Measurements from ENCODE around the gene HSPA2. TPM values are rescaled to one million over a fixed set of nuclear protein-coding genes. Genes with fewer than 3 reads are reported as not detected.

Gene HSPA2
- total and polyA plus RNA-seq, 2 of the 4 experiments (the other 2 are of a cell fraction), result 18.4 to 19.7 TPM

DNA sequence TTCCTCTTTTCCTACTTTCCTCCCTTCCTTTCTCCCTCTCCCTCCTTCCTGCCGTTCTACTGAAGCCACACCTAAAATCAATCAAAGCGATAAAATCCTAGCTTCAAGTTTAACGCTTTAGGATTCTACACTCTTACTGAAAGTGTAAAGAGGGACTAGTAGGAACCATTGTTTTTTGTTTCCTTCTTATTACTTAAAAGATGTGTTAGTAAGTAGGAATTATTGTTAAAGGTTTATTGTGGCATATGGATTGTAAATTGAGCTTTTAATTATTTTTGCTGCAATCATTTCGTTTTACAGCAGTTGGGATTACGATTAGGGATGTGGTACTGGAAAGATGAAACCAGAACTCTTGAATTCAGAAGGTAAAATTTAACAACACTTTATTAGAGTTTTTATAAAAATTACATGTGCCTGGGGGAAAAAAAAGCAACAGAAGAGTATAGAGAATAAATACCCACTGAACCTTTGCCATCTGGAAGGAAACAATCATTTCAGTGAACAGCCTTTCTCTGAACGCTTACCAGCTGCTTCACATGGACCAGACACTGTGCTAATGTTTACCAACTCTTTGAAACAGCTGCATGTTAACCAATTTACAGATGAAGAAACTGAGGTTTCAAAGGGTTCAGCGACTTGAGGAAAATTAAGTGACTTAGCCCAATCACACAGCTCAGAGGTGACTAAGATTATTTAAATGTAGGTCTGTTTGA lies 10.2 kb downstream of the HSPA2 start (continued):
- TF ChIP-seq, protein P1, sequence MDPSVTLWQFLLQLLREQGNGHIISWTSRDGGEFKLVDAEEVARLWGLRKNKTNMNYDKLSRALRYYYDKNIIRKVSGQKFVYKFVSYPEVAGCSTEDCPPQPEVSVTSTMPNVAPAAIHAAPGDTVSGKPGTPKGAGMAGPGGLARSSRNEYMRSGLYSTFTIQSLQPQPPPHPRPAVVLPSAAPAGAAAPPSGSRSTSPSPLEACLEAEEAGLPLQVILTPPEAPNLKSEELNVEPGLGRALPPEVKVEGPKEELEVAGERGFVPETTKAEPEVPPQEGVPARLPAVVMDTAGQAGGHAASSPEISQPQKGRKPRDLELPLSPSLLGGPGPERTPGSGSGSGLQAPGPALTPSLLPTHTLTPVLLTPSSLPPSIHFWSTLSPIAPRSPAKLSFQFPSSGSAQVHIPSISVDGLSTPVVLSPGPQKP (IDR thresholded peaks at IDR 0.05; ENCODE audit: borderline replicate concordance, low read depth, low read length), result no peak

DNA sequence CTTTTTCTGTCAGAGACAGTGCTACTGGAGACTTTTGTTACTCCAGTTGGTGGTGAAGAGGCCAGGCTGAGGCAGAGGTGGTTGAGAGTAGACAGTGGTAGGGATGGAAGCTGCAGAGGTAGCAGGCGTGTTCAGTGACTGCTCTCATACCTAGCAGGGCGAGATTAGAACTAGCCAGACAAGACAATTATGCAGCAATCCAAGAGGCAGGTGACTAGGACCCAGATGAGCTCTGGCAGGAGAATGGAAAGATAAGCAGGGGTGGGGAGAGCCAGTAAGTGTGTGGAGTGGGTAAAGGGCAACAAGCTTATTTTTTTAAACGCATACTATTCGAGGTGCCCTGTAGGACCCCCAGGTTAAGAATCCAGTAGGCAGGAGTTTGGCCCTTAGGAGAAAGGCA lies 14.0 kb downstream of the HSPA2 start:
- 0 out of 2 replicates have a peak, but pooled peaks cover 3% of the 10 kb centered on the region for H3K27me3 ChIP-seq (ENCODE audit: control insufficient read depth, insufficient read depth, low read length)
- ATAC-seq (ENCODE audit: low read depth), result no peak
- H3K23ac ChIP-seq (ENCODE audit: low read depth, low read length), result no peak overlapping the region
- H2BK15ac ChIP-seq (ENCODE audit: low read depth, low read length), result no peak overlapping the region
- no peak overlapping the region for H3K4me3 ChIP-seq (ENCODE audit: insufficient read depth, low read depth, low read length)
- WGBS, 2 experiments (ENCODE audit: extremely low coverage in 2 of 2, insufficient read length in 1 of 2), result 100% methylated on average over 1 of the region's 4 CpGs; no CpG with 5 or more reads in 1 of the 2 experiments
- H2BK20ac ChIP-seq (ENCODE audit: low read depth, low read length), result peak overlapping the region; percentile 0; the same call in 1 of the 2 replicates
- no peak overlapping the region for H2BK120ac ChIP-seq (ENCODE audit: low read depth, low read length)
- no peak overlapping the region for H2BK5ac ChIP-seq (ENCODE audit: low read depth, low read length, poor library complexity, severe bottlenecking)
- intact Hi-C loops (cut with micrococcal nuclease), result no loop called here
- in situ Hi-C loops (cut with MboI; ENCODE audit: low sequenced_read_pairs), result no loop called here
- H2AK9ac ChIP-seq (replicated peaks; ENCODE audit: low read depth, low read length, poor library complexity), result no peak overlapping the region
- dilution Hi-C loops (cut with HindIII; ENCODE audit: low sequenced_read_pairs, unreplicated experiment), result no loop called here
- no peak overlapping the region for H3K27ac ChIP-seq (ENCODE audit: insufficient read depth, low read length)
- DNase-seq, result no peak
- H4K5ac ChIP-seq (ENCODE audit: low read depth, low read length), result no peak overlapping the region
- H4K8ac ChIP-seq (ENCODE audit: low read depth in 2 of 2, low read length in 2 of 2), result no peak overlapping the region
- H3K14ac ChIP-seq (replicated peaks; ENCODE audit: low read depth, low read length), result no peak overlapping the region
- H3K9ac ChIP-seq (ENCODE audit: low read depth, low read length), result no peak overlapping the region
- no peaks in the 10 kb centered on the region for H3K9me3 ChIP-seq (ENCODE audit: control insufficient read depth, insufficient read depth, low read length)
- no peaks in the 10 kb centered on the region for H3K4me1 ChIP-seq (ENCODE audit: control insufficient read depth, insufficient read depth, low read length)
- no peak overlapping the region for H3K56ac ChIP-seq (ENCODE audit: extremely low read depth, insufficient read depth, low read length)
- no peak overlapping the region for H2AFZ ChIP-seq (replicated peaks; ENCODE audit: low read length, poor library complexity)
- no peaks in the 10 kb centered on the region for H3K36me3 ChIP-seq (ENCODE audit: control insufficient read depth, insufficient read depth, low read length)
- H3K4ac ChIP-seq (ENCODE audit: low read depth, low read length), result no peak overlapping the region
- H3K4me2 ChIP-seq (ENCODE audit: low read depth, low read length), result no peak overlapping the region
- no TSS peak for BruUV-seq (replicated peaks)
- ChIA-PET POLR2A (ENCODE audit: unreplicated experiment) (no interaction called here), CTCF (interaction anchor here (0.5 kb wide), 1 partner anchor 97 kb away, joined by 3 read pairs; no protein-coding TSS in a partner anchor)
- H3K9me1 ChIP-seq (ENCODE audit: insufficient read depth, low read length), result no peaks in the 10 kb centered on the region
- no peaks in the 10 kb centered on the region for H3K79me1 ChIP-seq (ENCODE audit: low read depth in 1 of 2, low read length in 2 of 2)
- no peaks in the 10 kb centered on the region for H4K20me1 ChIP-seq (ENCODE audit: insufficient read depth, low read length)
- no peak overlapping the region for H4K91ac ChIP-seq (ENCODE audit: insufficient read depth, low read depth, low read length)
- no peak overlapping the region for H3K18ac ChIP-seq (ENCODE audit: low read depth, low read length)
- H2AK5ac ChIP-seq (ENCODE audit: low read depth, low read length), result peak overlapping the region; percentile 3; the same call in 1 of the 2 replicates
- TF ChIP-seq MAZ (IDR thresholded peaks at IDR 0.05; ENCODE audit: borderline replicate concordance, low read depth, low read length), result no peak
- no peak for TF ChIP-seq RCOR1 (IDR thresholded peaks at IDR 0.05; ENCODE audit: insufficient replicate concordance, low read length)
- TF ChIP-seq CEBPB (IDR thresholded peaks at IDR 0.05; ENCODE audit: low read depth, low read length), result no peak
- TF ChIP-seq, protein P2, sequence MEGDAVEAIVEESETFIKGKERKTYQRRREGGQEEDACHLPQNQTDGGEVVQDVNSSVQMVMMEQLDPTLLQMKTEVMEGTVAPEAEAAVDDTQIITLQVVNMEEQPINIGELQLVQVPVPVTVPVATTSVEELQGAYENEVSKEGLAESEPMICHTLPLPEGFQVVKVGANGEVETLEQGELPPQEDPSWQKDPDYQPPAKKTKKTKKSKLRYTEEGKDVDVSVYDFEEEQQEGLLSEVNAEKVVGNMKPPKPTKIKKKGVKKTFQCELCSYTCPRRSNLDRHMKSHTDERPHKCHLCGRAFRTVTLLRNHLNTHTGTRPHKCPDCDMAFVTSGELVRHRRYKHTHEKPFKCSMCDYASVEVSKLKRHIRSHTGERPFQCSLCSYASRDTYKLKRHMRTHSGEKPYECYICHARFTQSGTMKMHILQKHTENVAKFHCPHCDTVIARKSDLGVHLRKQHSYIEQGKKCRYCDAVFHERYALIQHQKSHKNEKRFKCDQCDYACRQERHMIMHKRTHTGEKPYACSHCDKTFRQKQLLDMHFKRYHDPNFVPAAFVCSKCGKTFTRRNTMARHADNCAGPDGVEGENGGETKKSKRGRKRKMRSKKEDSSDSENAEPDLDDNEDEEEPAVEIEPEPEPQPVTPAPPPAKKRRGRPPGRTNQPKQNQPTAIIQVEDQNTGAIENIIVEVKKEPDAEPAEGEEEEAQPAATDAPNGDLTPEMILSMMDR (conservative IDR thresholded peaks at IDR 0.05; ENCODE audit: low read depth, low read length), result no peak
- no peak for TF ChIP-seq RAD21 (IDR thresholded peaks at IDR 0.05; ENCODE audit: low read length)
- TF ChIP-seq FOS (IDR thresholded peaks at IDR 0.05; ENCODE audit: low read depth, low read length), result no peak
- TF ChIP-seq, protein P3, sequence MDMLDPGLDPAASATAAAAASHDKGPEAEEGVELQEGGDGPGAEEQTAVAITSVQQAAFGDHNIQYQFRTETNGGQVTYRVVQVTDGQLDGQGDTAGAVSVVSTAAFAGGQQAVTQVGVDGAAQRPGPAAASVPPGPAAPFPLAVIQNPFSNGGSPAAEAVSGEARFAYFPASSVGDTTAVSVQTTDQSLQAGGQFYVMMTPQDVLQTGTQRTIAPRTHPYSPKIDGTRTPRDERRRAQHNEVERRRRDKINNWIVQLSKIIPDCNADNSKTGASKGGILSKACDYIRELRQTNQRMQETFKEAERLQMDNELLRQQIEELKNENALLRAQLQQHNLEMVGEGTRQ (IDR thresholded peaks at IDR 0.05; ENCODE audit: low read depth, low read length), result no peak
- no peak for TF ChIP-seq RFX5 (IDR thresholded peaks at IDR 0.05; ENCODE audit: low read depth, low read length)
- no peak for TF ChIP-seq SMC3 (IDR thresholded peaks at IDR 0.05; ENCODE audit: low read depth, low read length)
- TF ChIP-seq, protein P1 (IDR thresholded peaks at IDR 0.05; ENCODE audit: borderline replicate concordance, low read depth, low read length), result no peak
